Measurements from ENCODE around the gene LTBP2.

GRCh38 chr14:74578479-74578878, 33.6 kb downstream of the LTBP2 start:
- TF ChIP-seq POLR2A (IDR thresholded peaks at IDR 0.05; ENCODE audit: low read length) (no peak), GATA1 (IDR thresholded peaks at IDR 0.05; ENCODE audit: low read depth, low read length) (no peak)
